Measurements from ENCODE around the gene MEF2C. TPM values are rescaled to one million over a fixed set of nuclear protein-coding genes. Genes with fewer than 3 reads are reported as not detected.

Gene MEF2C
- total RNA-seq, 1 experiment from 2014 or later, result 13.0 TPM

DNA sequence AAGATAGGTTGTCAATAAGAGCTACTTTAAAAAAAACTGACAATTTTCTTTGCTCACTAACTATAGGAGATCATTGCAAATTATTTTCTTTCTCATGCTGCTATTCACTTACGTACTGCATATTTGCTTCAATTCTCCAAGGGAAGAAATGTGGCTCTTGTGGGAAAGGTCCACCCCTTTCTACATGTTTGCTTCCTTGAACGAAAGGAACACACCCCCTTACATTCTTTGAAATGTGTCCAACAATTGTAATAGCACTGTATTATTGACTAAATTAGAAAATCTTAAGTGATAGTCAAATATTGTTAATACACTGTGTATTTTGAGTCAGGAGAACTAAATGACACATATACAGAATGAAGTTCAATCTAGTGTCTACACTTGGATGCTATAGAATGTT lies 5.2 kb downstream of the MEF2C start:
- DNase-seq (ENCODE audit: low read depth, low spot score) (no peak), ATAC-seq (no peak)
- H3K4me3 ChIP-seq (replicated peaks in 1 of 2; ENCODE audit: low read depth in 1 of 2, low read length in 2 of 2), result no peak overlapping the region
- 0 out of 2 replicates have a peak overlapping the region, but pooled peaks have one; percentile 11 for H3K4me2 ChIP-seq (ENCODE audit: low read length)
- ChIA-PET RAD21 (ENCODE audit: low non-redundant PET in 1 of 2, low total read pairs in 2 of 2, uncharacterized antibody in 2 of 2, unreplicated experiment in 2 of 2) (no interaction called here), POLR2A (no interaction called here), CTCF (no interaction called here)
- no peaks in the 10 kb centered on the region for H3K9me2 ChIP-seq (ENCODE audit: insufficient read depth)
- no peak overlapping the region for H3K27ac ChIP-seq (ENCODE audit: low read depth, low read length)
- H3K79me2 ChIP-seq (ENCODE audit: insufficient read depth, low read length), result no peaks in the 10 kb centered on the region; the same call in 1 of the 2 replicates
- H3K4me1 ChIP-seq (ENCODE audit: control insufficient read depth in 1 of 2, insufficient read depth in 2 of 2, low read length in 2 of 2), result peaks cover 19 to 27% of the 10 kb centered on the region in 2 experiments
- H3K36me3 ChIP-seq (ENCODE audit: control insufficient read depth in 1 of 2, insufficient read depth in 2 of 2, low read length in 2 of 2), result no peaks in the 10 kb centered on the region
- H3K9me3 ChIP-seq (ENCODE audit: control insufficient read depth in 1 of 2, insufficient read depth in 1 of 2, low read depth in 1 of 2, low read length in 2 of 2), result no peaks in the 10 kb centered on the region
- intact Hi-C loops (cut with micrococcal nuclease), result no loop called here
- no peak overlapping the region for H3K9ac ChIP-seq (ENCODE audit: low read length)
- peak overlapping the region; percentile 27 for H2AFZ ChIP-seq (ENCODE audit: low read depth, low read length, poor library complexity, severe bottlenecking)
- no TSS peak for BruUV-seq (replicated peaks)
- TF ChIP-seq JUND (IDR thresholded peaks at IDR 0.05) (no peak), POLR2A (IDR thresholded peaks at IDR 0.05; ENCODE audit: borderline replicate concordance, extremely low read depth, insufficient read depth, insufficient read length) (no peak), EZH2 (IDR thresholded peaks at IDR 0.05) (no peak), SIN3A (IDR thresholded peaks at IDR 0.05; ENCODE audit: low read depth) (no peak)
- H3K27me3 ChIP-seq (ENCODE audit: insufficient read depth, low read length), result no peaks in the 10 kb centered on the region
- H4K20me1 ChIP-seq (ENCODE audit: insufficient read depth), result no peaks in the 10 kb centered on the region

DNA sequence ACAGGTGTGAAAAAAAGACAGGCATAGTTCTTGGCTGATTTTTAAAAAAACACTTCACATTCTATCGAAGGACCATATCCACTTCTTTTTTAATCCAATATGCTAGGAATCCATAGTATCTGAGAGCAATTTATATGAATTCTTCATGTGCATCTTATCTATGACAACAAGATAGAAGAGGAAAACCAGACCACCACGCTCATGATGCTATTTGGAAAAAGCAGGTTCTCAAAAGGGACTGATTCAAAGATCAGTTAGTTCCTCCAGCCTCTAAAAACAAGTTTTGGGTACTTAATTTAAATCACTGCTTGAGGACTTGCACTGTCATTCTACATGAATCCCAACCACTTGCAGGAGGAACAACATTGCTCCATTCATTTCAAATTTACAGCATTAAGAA lies 6.3 kb downstream of the MEF2C start:
- Histone ChIP-seq H4K20me1 (ENCODE audit: insufficient read depth) (no peaks in the 10 kb centered on the region), H3K9me2 (ENCODE audit: insufficient read depth) (no peaks in the 10 kb centered on the region), H3K4me3 (replicated peaks in 1 of 2; ENCODE audit: low read depth in 1 of 2, low read length in 2 of 2) (no peak overlapping the region), H3K4me2 (ENCODE audit: low read length) (no peak overlapping the region), H3K36me3 (ENCODE audit: control insufficient read depth in 1 of 2, insufficient read depth in 2 of 2, low read length in 2 of 2) (no peaks in the 10 kb centered on the region), H3K4me1 (ENCODE audit: control insufficient read depth in 1 of 2, insufficient read depth in 2 of 2, low read length in 2 of 2) (peaks cover 19 to 24% of the 10 kb centered on the region in 2 experiments), H3K27me3 (ENCODE audit: insufficient read depth, low read length) (no peaks in the 10 kb centered on the region), H3K9me3 (ENCODE audit: control insufficient read depth in 1 of 2, insufficient read depth in 1 of 2, low read depth in 1 of 2, low read length in 2 of 2) (no peaks in the 10 kb centered on the region), H3K9ac (ENCODE audit: low read length) (no peak overlapping the region), H3K27ac (ENCODE audit: low read depth, low read length) (no peak overlapping the region), H3K79me2 (ENCODE audit: insufficient read depth, low read length) (no peaks in the 10 kb centered on the region; the same call in 1 of the 2 replicates), H2AFZ (ENCODE audit: low read depth, low read length, poor library complexity, severe bottlenecking) (no peak overlapping the region)
- ChIA-PET CTCF (no interaction called here), RAD21 (ENCODE audit: low non-redundant PET in 1 of 2, low total read pairs in 2 of 2, uncharacterized antibody in 2 of 2, unreplicated experiment in 2 of 2) (no interaction called here), POLR2A (no interaction called here)
- TF ChIP-seq ZFX (IDR thresholded peaks at IDR 0.05), result no peak
- TF ChIP-seq, protein P1, sequence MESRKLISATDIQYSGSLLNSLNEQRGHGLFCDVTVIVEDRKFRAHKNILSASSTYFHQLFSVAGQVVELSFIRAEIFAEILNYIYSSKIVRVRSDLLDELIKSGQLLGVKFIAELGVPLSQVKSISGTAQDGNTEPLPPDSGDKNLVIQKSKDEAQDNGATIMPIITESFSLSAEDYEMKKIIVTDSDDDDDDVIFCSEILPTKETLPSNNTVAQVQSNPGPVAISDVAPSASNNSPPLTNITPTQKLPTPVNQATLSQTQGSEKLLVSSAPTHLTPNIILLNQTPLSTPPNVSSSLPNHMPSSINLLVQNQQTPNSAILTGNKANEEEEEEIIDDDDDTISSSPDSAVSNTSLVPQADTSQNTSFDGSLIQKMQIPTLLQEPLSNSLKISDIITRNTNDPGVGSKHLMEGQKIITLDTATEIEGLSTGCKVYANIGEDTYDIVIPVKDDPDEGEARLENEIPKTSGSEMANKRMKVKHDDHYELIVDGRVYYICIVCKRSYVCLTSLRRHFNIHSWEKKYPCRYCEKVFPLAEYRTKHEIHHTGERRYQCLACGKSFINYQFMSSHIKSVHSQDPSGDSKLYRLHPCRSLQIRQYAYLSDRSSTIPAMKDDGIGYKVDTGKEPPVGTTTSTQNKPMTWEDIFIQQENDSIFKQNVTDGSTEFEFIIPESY (IDR thresholded peaks at IDR 0.05; ENCODE audit: extremely low read depth, insufficient replicate concordance, low read length), result no peak
- TF ChIP-seq POLR2AphosphoS5 (IDR thresholded peaks at IDR 0.05; ENCODE audit: low read depth, low read length), result no peak
- TF ChIP-seq SIN3A (IDR thresholded peaks at IDR 0.05; ENCODE audit: low read depth), result no peak
- no peak for TF ChIP-seq EZH2phosphoT487 (IDR thresholded peaks at IDR 0.05; ENCODE audit: borderline replicate concordance)
- TF ChIP-seq, protein P2, sequence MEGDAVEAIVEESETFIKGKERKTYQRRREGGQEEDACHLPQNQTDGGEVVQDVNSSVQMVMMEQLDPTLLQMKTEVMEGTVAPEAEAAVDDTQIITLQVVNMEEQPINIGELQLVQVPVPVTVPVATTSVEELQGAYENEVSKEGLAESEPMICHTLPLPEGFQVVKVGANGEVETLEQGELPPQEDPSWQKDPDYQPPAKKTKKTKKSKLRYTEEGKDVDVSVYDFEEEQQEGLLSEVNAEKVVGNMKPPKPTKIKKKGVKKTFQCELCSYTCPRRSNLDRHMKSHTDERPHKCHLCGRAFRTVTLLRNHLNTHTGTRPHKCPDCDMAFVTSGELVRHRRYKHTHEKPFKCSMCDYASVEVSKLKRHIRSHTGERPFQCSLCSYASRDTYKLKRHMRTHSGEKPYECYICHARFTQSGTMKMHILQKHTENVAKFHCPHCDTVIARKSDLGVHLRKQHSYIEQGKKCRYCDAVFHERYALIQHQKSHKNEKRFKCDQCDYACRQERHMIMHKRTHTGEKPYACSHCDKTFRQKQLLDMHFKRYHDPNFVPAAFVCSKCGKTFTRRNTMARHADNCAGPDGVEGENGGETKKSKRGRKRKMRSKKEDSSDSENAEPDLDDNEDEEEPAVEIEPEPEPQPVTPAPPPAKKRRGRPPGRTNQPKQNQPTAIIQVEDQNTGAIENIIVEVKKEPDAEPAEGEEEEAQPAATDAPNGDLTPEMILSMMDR (IDR thresholded peaks at IDR 0.05 in 2 of 3, conservative IDR thresholded peaks at IDR 0.05 in 1 of 3; ENCODE audit: borderline replicate concordance in 1 of 3, insufficient read depth in 1 of 3, low read depth in 2 of 3, low read length in 2 of 3), result no peak
- TF ChIP-seq SRF (IDR thresholded peaks at IDR 0.05; ENCODE audit: low read depth), result no peak
- TF ChIP-seq FOSL1 (IDR thresholded peaks at IDR 0.05; ENCODE audit: low read depth), result no peak
- TF ChIP-seq, protein P3, sequence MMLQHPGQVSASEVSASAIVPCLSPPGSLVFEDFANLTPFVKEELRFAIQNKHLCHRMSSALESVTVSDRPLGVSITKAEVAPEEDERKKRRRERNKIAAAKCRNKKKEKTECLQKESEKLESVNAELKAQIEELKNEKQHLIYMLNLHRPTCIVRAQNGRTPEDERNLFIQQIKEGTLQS (IDR thresholded peaks at IDR 0.05), result no peak
- no peak for TF ChIP-seq POLR2A (IDR thresholded peaks at IDR 0.05; ENCODE audit: borderline replicate concordance, extremely low read depth, insufficient read depth, insufficient read length)
- TF ChIP-seq ZNF274 (IDR thresholded peaks at IDR 0.05; ENCODE audit: low read depth, low read length), result no peak
- TF ChIP-seq YY1 (IDR thresholded peaks at IDR 0.05; ENCODE audit: extremely low read depth, insufficient replicate concordance, low read depth, low read length), result no peak
- intact Hi-C loops (cut with micrococcal nuclease), result no loop called here
- DNase-seq (ENCODE audit: low read depth, low spot score) (no peak), ATAC-seq (no peak)
- BruUV-seq (replicated peaks), result no TSS peak
